BLaER1 treated with 17β-estradiol and CSF1 and Interleukin-3, amounts not matched to agents 10 nM and 100 nM (cell line): ENCODE measurements around the gene COBLL1.

Source experiments
- H3K27ac ChIP-seq, 11 experiments: shearing (Covaris generic); formaldehyde crosslinking; 2 replicates each; pipeline ENCODE4 v1.8.1; 2022
- H3K27me3 ChIP-seq, 11 experiments: shearing (Covaris generic); formaldehyde crosslinking; 2 replicates each; pipeline ENCODE4 v1.8.1; 2022
- H3K36me3 ChIP-seq, 11 experiments: shearing (Covaris generic); formaldehyde crosslinking; 2 replicates each; pipeline ENCODE4 v1.8.1; 2022
- H3K4me1 ChIP-seq, 10 experiments: shearing (Covaris generic); formaldehyde crosslinking; 2 replicates each; pipeline ENCODE4 v1.8.1; 2022
- H3K4me2 ChIP-seq, 11 experiments: shearing (Covaris generic); formaldehyde crosslinking; 2 replicates each; pipeline ENCODE4 v1.8.1; 2022
- H3K4me3 ChIP-seq, 10 experiments: shearing (Covaris generic); formaldehyde crosslinking; 2 replicates each; pipeline ENCODE4 v1.8.1; 2022
- H3K9ac ChIP-seq, 11 experiments: shearing (Covaris generic); formaldehyde crosslinking; 2 replicates each; pipeline ENCODE4 v1.8.1; 2022
- H3K9me3 ChIP-seq, 11 experiments: shearing (Covaris generic); formaldehyde crosslinking; replicated peaks in 1 of 11; 2 replicates each; pipeline ENCODE4 v1.8.1; 2022
- H4K20me1 ChIP-seq, 11 experiments: shearing (Covaris generic); formaldehyde crosslinking; 2 replicates each; pipeline ENCODE4 v1.8.1; 2022
- Cebpa-rat ChIP-seq, 11 experiments: shearing (Covaris generic); IDR thresholded peaks; 2 replicates each; pipeline ENCODE4 v1.8.1; 2022

The COBLL1 gene

GRCh38 chr2:164813535-164813934 lies 28.1 kb downstream of the COBLL1 start:
- Histone ChIP-seq H3K9me3 (no peaks in the 10 kb centered on the region), H3K4me1 (no peaks in the 10 kb centered on the region), H3K27ac (no peak overlapping the region), H3K4me3 (no peak overlapping the region), H4K20me1 (no peaks in the 10 kb centered on the region), H3K9ac (no peak overlapping the region), H3K4me2 (no peak overlapping the region), H3K27me3 (no peaks in the 10 kb centered on the region), H3K36me3 (no peaks in the 10 kb centered on the region)
- no peak for TF ChIP-seq Cebpa-rat (IDR thresholded peaks at IDR 0.05)

- Histone ChIP-seq H4K20me1 (no peaks in the 10 kb centered on the region), H3K4me1 (no peaks in the 10 kb centered on the region), H3K4me3 (no peak overlapping the region), H3K9ac (no peak overlapping the region), H3K9me3 (no peaks in the 10 kb centered on the region), H3K27me3 (no peaks in the 10 kb centered on the region), H3K4me2 (no peak overlapping the region), H3K27ac (no peak overlapping the region), H3K36me3 (no peaks in the 10 kb centered on the region)
- no peak for TF ChIP-seq Cebpa-rat (IDR thresholded peaks at IDR 0.05)
These were observed 29.2 kb downstream of the COBLL1 start for GRCh38 chr2:164812378-164812777.

DNA sequence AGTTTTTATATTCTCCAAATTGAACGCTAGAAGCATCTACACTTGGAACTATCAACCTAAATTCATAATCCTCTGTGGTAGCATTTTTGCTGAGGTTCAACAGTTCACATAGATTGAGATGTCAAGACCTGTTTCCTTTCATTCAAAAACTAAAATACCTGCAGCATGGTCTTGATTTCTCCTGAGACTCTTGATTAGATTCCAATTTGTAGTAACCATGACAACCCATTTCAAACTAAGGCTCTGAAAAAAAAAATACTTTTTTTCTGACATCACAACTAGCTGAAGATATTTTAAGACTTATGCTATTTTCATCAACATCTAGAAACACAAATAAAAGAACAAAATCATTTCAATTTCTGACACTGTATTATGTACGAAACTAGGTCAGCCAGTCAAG lies 29.8 kb downstream of the COBLL1 start:
- no peak overlapping the region for H3K9ac ChIP-seq
- H3K36me3 ChIP-seq, result no peaks in the 10 kb centered on the region
- H4K20me1 ChIP-seq, result no peaks in the 10 kb centered on the region
- no peaks in the 10 kb centered on the region for H3K9me3 ChIP-seq
- no peak overlapping the region for H3K27ac ChIP-seq
- no peak for TF ChIP-seq Cebpa-rat (IDR thresholded peaks at IDR 0.05)
- H3K4me1 ChIP-seq, result no peaks in the 10 kb centered on the region
- no peak overlapping the region for H3K4me2 ChIP-seq
- H3K27me3 ChIP-seq, result no peaks in the 10 kb centered on the region
- H3K4me3 ChIP-seq, result no peak overlapping the region

- no peaks in the 10 kb centered on the region for H3K36me3 ChIP-seq
- TF ChIP-seq Cebpa-rat (IDR thresholded peaks at IDR 0.05), result no peak
- no peaks in the 10 kb centered on the region for H4K20me1 ChIP-seq
- no peak overlapping the region for H3K27ac ChIP-seq
- no peaks in the 10 kb centered on the region for H3K27me3 ChIP-seq
- H3K9ac ChIP-seq, result no peak overlapping the region
- no peak overlapping the region for H3K4me3 ChIP-seq
- H3K4me2 ChIP-seq, result no peak overlapping the region
- no peaks in the 10 kb centered on the region for H3K4me1 ChIP-seq
- H3K9me3 ChIP-seq, result no peaks in the 10 kb centered on the region
These were observed 30.8 kb downstream of the COBLL1 start for GRCh38 chr2:164810843-164811242.

DNA sequence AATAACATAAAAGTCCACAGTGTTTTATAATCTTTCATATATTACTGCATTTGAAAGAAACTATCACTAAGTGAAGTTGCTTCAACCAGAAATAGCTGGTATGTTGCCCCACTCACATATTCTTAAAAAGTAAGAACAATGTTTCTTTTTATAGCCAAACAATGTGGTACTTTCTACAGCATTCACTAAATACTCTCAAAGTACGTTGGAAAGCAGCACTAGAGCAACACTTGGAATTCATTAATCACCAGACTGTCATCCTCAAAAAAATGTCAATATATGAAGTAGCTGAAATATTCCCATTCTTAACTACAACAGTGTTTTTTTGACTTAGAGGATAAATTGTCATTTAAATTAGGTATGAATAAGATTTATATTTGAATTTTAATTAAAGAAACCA lies 32.8 kb downstream of the COBLL1 start:
- H3K4me1 ChIP-seq, result no peaks in the 10 kb centered on the region
- H3K4me2 ChIP-seq, result no peak overlapping the region
- no peaks in the 10 kb centered on the region for H4K20me1 ChIP-seq
- no peak overlapping the region for H3K9ac ChIP-seq
- no peak overlapping the region for H3K4me3 ChIP-seq
- H3K27ac ChIP-seq, result no peak overlapping the region
- H3K27me3 ChIP-seq, result no peaks in the 10 kb centered on the region
- H3K9me3 ChIP-seq, result no peaks in the 10 kb centered on the region
- no peaks in the 10 kb centered on the region for H3K36me3 ChIP-seq
- no peak for TF ChIP-seq Cebpa-rat (IDR thresholded peaks at IDR 0.05)

DNA sequence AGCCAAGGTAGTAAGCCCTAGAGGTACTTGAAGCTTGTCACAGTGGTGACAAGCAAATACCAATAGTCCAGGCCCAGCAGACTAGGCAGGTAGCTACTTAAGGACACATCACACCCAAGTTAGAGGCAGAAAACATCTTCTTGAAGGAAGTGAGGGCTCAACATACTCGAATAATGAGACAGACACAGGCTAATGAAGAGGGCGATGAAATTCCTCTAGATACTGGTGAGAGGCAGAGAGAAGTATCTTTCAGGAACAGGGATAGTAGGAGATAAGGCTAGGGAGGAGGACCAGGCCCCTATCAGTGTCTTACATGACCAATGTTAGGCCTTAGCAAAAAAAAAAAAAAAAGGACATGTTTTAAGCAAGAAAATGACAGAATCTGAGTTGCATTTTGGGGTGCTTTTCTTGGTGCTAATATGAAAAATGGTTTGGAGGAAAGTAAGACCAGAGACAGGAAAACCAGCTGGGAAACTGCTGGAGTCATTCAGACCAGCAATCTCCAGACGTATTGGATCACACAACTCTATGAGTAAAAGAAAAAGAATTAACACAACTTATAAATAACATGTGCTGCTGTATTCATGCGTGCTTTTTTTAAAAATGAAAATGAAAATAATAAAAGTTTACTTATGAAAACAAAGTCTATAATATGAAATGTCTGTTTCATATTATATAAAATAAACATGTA lies 37.7 kb downstream of the COBLL1 start:
- H3K36me3 ChIP-seq, result no peaks in the 10 kb centered on the region

DNA sequence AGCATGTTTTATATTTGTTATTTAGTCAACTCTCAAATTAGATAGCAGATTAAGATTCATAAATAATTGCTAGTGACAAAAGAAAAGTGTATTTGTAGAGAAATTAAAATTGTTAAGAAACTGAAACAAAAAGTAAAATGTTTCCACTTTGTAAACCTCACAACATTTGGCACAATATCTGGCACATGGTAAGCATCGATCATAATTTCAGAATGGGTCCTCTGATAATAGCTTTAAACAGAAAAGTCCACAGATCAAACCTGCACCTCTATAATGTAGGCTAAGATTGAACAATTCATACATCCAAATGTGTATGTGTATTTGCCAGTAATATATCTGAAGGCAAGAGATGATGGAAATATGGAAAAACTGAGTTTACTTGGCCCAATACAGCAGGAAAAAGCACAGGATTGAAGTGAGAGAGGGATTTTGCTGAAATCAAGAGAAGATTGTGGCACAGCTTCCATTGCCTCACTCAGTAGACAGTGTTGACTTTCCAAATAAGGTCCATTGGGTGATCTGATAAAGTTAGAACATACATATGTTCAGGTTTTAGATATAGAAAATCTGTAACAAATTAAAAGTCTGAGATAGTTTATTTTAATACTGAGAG lies 39.4 kb downstream of the COBLL1 start:
- no peak overlapping the region for H3K4me2 ChIP-seq
- no peak overlapping the region for H3K9ac ChIP-seq
- H3K4me1 ChIP-seq, result no peaks in the 10 kb centered on the region
- H3K27ac ChIP-seq, result no peak overlapping the region
- H3K27me3 ChIP-seq, result no peaks in the 10 kb centered on the region
- H3K9me3 ChIP-seq, result no peaks in the 10 kb centered on the region
- no peaks in the 10 kb centered on the region for H3K36me3 ChIP-seq
- no peak for TF ChIP-seq Cebpa-rat (IDR thresholded peaks at IDR 0.05)
- H4K20me1 ChIP-seq, result no peaks in the 10 kb centered on the region
- no peak overlapping the region for H3K4me3 ChIP-seq

More for the DNA sequence above, 37.7 kb downstream of the COBLL1 start:
- no peak overlapping the region for H3K9ac ChIP-seq
- H3K27ac ChIP-seq, result no peak overlapping the region
- no peak overlapping the region for H3K4me3 ChIP-seq
- TF ChIP-seq Cebpa-rat (IDR thresholded peaks at IDR 0.05), result no peak
- H3K4me2 ChIP-seq, result no peak overlapping the region
- H3K9me3 ChIP-seq, result no peaks in the 10 kb centered on the region
- H3K4me1 ChIP-seq, result no peaks in the 10 kb centered on the region
- no peaks in the 10 kb centered on the region for H3K27me3 ChIP-seq
- H4K20me1 ChIP-seq, result no peaks in the 10 kb centered on the region

- Histone ChIP-seq H3K27me3 (no peaks in the 10 kb centered on the region), H3K9ac (no peak overlapping the region), H3K36me3 (no peaks in the 10 kb centered on the region), H3K9me3 (no peaks in the 10 kb centered on the region), H4K20me1 (no peaks in the 10 kb centered on the region), H3K4me1 (no peaks in the 10 kb centered on the region), H3K4me2 (no peak overlapping the region), H3K27ac (no peak overlapping the region), H3K4me3 (no peak overlapping the region)
- TF ChIP-seq Cebpa-rat (IDR thresholded peaks at IDR 0.05), result no peak
These were observed 41.1 kb downstream of the COBLL1 start for GRCh38 chr2:164800572-164800971.

DNA sequence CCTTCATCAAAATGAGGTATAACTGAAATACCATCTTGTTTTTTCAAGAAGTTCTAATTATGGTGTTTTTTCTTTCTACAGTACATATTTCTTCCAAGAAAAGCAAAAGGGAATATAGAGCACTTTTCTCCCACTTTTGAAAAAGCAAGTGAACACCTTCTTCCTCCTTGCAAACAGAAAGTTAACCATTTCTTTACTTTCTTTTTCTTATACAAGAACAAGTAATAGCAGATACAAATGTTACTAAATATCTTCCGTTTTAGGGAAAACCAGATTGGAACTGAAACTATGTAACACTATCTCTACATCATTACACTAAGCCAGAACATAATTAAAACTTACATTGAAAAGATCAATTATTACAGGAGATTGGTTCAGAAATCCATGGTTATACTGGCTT lies 44.0 kb downstream of the COBLL1 start:
- Histone ChIP-seq H4K20me1 (no peaks in the 10 kb centered on the region), H3K4me1 (no peaks in the 10 kb centered on the region; a peak in 3 of 20 replicates), H3K27ac (no peak overlapping the region), H3K36me3 (no peaks in the 10 kb centered on the region), H3K9ac (no peak overlapping the region), H3K9me3 (no peaks in the 10 kb centered on the region), H3K4me2 (no peak overlapping the region), H3K27me3 (no peaks in the 10 kb centered on the region), H3K4me3 (no peak overlapping the region)
- no peak for TF ChIP-seq Cebpa-rat (IDR thresholded peaks at IDR 0.05)

- no peaks in the 10 kb centered on the region; a peak in 3 of 20 replicates for H3K4me1 ChIP-seq
- no peak for TF ChIP-seq Cebpa-rat (IDR thresholded peaks at IDR 0.05)
- H3K9ac ChIP-seq, result no peak overlapping the region
- H3K27me3 ChIP-seq, result no peaks in the 10 kb centered on the region
- no peaks in the 10 kb centered on the region for H3K36me3 ChIP-seq
- H3K4me2 ChIP-seq, result no peak overlapping the region
- H3K9me3 ChIP-seq, result no peaks in the 10 kb centered on the region
- no peak overlapping the region for H3K27ac ChIP-seq
- no peak overlapping the region for H3K4me3 ChIP-seq
- H4K20me1 ChIP-seq, result no peaks in the 10 kb centered on the region
These were observed 44.6 kb downstream of the COBLL1 start for GRCh38 chr2:164796999-164797398.
